ENCODE results near the gene IFNB1.

- TF ChIP-seq POLR2A (IDR thresholded peaks at IDR 0.05) (no peak), POLR2AphosphoS5 (IDR thresholded peaks at IDR 0.05) (no peak)
- TF ChIP-seq, protein P1, sequence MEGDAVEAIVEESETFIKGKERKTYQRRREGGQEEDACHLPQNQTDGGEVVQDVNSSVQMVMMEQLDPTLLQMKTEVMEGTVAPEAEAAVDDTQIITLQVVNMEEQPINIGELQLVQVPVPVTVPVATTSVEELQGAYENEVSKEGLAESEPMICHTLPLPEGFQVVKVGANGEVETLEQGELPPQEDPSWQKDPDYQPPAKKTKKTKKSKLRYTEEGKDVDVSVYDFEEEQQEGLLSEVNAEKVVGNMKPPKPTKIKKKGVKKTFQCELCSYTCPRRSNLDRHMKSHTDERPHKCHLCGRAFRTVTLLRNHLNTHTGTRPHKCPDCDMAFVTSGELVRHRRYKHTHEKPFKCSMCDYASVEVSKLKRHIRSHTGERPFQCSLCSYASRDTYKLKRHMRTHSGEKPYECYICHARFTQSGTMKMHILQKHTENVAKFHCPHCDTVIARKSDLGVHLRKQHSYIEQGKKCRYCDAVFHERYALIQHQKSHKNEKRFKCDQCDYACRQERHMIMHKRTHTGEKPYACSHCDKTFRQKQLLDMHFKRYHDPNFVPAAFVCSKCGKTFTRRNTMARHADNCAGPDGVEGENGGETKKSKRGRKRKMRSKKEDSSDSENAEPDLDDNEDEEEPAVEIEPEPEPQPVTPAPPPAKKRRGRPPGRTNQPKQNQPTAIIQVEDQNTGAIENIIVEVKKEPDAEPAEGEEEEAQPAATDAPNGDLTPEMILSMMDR (IDR thresholded peaks at IDR 0.05) = no peak
Measured at GRCh38 chr9:21047281-21047691, 30.5 kb downstream of the IFNB1 start.
